Measurements from ENCODE around the gene NRSN2. TPM values are rescaled to one million over a fixed set of nuclear protein-coding genes. Genes with fewer than 3 reads are reported as not detected.
A peak's percentile ranks its signal among the peaks of the same experiment; 100 is the strongest.
"Not testable (repeated sequence)": the region's sequence is repeated elsewhere in the genome, so short reads cannot be mapped to it uniquely, and the experiment has no call there.

NRSN2 gene
- total RNA-seq, 4 donors from 2014 or later = 3.7 to 13.8 (median 7.2) TPM

DNA sequence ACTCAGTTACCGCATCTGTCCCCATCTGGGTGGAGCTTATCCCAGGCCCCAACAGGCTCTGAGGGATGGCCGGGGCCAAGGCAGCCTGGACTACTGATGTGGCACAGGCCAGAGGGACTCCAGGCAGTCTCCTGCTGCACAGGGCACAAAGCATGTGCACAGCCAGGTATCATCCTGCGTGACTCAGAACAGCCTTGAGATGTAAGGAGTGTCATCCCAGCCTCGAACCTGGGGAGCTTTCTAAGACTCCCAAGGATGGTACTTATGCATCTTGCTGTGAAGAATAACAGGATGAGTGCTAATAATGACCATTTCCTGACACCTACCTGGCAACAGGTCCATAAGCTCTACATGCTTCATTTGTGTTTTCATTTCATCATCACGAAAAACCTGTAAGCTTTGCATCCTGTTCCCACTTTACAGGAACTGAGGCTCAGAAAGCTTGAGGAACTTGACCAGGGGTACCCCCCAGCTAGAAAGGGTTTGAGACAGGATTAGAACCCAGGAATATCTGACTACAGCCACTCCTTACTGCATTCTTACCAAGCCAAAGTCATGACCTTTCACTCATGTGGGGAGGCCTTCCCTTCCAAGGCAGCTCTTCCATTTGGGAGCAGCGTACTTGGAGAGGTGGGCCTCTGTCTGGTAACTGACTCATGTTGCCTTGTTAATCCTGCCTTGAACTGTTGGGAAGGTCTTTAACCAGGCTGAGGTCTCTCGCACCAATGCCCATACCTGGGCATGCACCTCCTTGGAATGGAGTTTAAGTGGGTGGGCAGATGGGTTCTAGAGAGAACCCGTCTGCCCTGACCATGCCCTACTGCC lies 35.6 kb downstream of the NRSN2 start:
- DNase-seq = no peak
- Histone ChIP-seq H3K27ac (peak overlapping the region; percentile 78 to 85 (median 81)), H3K27me3 (no peaks in the 10 kb centered on the region), H3K4me3 (peak overlapping the region in 3 of 4 donors; percentile 68 to 80 (median 72)), H3K36me3 (peaks cover 0 to 4% (median 0%) of the 10 kb centered on the region in 3 donors), H3K4me1 (peaks cover 0 to 55% (median 12%) of the 10 kb centered on the region in 3 donors), H3K9me3 (no peaks in the 10 kb centered on the region)
- WGBS, 2 donors = 51 to 56% methylated on average over 3 to 7 of the region's 8 CpGs
- TF ChIP-seq, protein P1, sequence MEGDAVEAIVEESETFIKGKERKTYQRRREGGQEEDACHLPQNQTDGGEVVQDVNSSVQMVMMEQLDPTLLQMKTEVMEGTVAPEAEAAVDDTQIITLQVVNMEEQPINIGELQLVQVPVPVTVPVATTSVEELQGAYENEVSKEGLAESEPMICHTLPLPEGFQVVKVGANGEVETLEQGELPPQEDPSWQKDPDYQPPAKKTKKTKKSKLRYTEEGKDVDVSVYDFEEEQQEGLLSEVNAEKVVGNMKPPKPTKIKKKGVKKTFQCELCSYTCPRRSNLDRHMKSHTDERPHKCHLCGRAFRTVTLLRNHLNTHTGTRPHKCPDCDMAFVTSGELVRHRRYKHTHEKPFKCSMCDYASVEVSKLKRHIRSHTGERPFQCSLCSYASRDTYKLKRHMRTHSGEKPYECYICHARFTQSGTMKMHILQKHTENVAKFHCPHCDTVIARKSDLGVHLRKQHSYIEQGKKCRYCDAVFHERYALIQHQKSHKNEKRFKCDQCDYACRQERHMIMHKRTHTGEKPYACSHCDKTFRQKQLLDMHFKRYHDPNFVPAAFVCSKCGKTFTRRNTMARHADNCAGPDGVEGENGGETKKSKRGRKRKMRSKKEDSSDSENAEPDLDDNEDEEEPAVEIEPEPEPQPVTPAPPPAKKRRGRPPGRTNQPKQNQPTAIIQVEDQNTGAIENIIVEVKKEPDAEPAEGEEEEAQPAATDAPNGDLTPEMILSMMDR (IDR thresholded peaks at IDR 0.05) = no peak
- no peak for TF ChIP-seq POLR2A (IDR thresholded peaks at IDR 0.05)
- intact Hi-C loops (cut with DNase I) = no loop called here

- TF ChIP-seq, protein P1 (IDR thresholded peaks at IDR 0.05) = no peak
- TF ChIP-seq POLR2A (IDR thresholded peaks at IDR 0.05) = no peak
- H3K27me3 ChIP-seq = no peaks in the 10 kb centered on the region
- no peak overlapping the region for H3K4me3 ChIP-seq
- no peaks in the 10 kb centered on the region for H3K9me3 ChIP-seq
- 60 to 72% methylated on average over 5 of the region's 5 CpGs for WGBS, 2 donors
- intact Hi-C loops (cut with DNase I) = no loop called here
- peaks cover 0 to 50% (median 12%) of the 10 kb centered on the region in 3 donors for H3K4me1 ChIP-seq
- H3K36me3 ChIP-seq = peaks cover 3 to 18% (median 4%) of the 10 kb centered on the region in 3 donors
- H3K27ac ChIP-seq = peak overlapping the region in 2 of 4 donors; percentile 39 to 82
- DNase-seq = no peak
Measured at GRCh38 chr20:383889-384288, 37.0 kb downstream of the NRSN2 start.

DNA sequence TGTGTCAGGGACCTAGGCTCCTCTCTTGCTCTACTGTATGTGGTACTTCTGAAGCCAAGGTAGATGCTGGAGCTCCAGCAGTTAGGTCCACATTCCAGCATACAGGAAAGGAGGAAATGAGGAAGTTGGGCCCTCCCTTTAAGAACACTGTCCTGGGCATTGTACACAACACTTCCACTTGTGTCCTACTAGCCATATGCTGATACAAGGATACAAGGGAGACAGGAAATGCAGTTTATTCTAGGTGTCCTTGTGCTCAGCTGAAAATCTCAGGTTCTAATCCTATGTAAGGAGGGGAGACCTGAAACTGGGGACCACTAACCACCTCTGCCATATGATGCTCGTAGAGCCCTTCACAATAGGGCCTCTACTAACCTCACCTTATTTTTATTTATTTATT lies 37.8 kb downstream of the NRSN2 start:
- peaks cover 7 to 27% (median 8%) of the 10 kb centered on the region in 3 donors for H3K36me3 ChIP-seq
- no peaks in the 10 kb centered on the region for H3K9me3 ChIP-seq
- TF ChIP-seq, protein P1 (IDR thresholded peaks at IDR 0.05) = no peak
- TF ChIP-seq POLR2A (IDR thresholded peaks at IDR 0.05) = no peak
- WGBS, 2 donors = 94 to 100% methylated on average over 1 of the region's 1 CpG
- H3K27me3 ChIP-seq = no peaks in the 10 kb centered on the region
- H3K4me1 ChIP-seq = peaks cover 0 to 49% (median 12%) of the 10 kb centered on the region in 3 donors
- H3K4me3 ChIP-seq = no peak overlapping the region
- peak overlapping the region in 2 of 4 donors; percentile 39 to 82 for H3K27ac ChIP-seq
- DNase-seq = no peak
- intact Hi-C loops (cut with DNase I) = no loop called here

DNA sequence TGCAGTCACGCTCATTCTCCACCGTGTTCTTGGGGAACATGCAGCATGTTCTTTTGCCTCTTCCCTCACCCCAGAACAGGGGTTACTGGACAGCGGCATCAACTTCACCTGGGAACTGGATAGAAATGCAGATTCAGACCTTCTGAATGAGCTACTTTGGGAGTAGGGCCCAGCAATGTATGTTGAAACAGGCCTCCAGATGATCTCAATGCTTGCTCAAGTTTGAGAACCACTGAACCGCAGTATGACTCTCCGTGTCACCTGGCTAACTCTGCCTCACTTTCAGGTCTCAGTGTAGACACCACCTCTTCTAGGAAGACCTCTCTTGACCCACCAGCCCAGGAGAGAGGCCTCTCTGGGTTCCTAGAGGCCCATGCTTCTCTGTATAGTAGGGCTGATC lies 38.5 kb downstream of the NRSN2 start:
- intact Hi-C loops (cut with DNase I) = no loop called here
- no peak for TF ChIP-seq POLR2A (IDR thresholded peaks at IDR 0.05)
- TF ChIP-seq, protein P1 (IDR thresholded peaks at IDR 0.05) = no peak
- WGBS, 2 donors = 76 to 100% methylated on average over 2 to 3 of the region's 5 CpGs

DNA sequence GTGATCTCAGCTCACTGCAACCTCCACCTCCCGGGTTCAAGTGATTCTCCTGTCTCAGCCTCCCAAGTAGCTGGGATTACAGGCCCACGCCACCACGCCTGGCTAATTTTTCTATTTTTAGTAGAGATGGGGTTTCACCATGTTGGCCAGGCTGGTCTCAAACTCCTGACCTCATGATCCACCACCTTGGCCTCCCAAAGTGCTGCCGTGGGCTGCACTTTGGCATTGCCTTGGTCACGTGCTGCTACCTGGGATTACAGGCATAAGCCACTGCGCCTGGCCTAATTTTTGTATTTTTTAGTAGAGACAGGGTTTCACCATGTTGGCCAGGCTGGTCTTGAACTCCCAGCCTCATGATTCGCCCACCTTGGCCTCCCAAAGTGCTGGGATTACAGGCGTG lies 39.7 kb downstream of the NRSN2 start:
- H3K27me3 ChIP-seq; H3K27ac ChIP-seq; H3K4me3 ChIP-seq; DNase-seq; H3K9me3 ChIP-seq; intact Hi-C loops (cut with DNase I): not testable (repeated sequence)
- WGBS, 2 donors = 91 to 94% methylated on average over 6 to 8 of the region's 8 CpGs
- Histone ChIP-seq H3K4me1 (peaks cover 0 to 38% (median 6%) of the 10 kb centered on the region in 3 donors), H3K36me3 (peaks cover 7 to 46% (median 8%) of the 10 kb centered on the region in 3 donors)

More for the DNA sequence above, 38.5 kb downstream of the NRSN2 start:
- H3K9me3 ChIP-seq = no peaks in the 10 kb centered on the region
- H3K36me3 ChIP-seq = peaks cover 7 to 34% (median 8%) of the 10 kb centered on the region in 3 donors
- H3K27me3 ChIP-seq = no peaks in the 10 kb centered on the region
- H3K4me1 ChIP-seq = peaks cover 0 to 49% (median 12%) of the 10 kb centered on the region in 3 donors
- no peak overlapping the region for H3K4me3 ChIP-seq
- H3K27ac ChIP-seq = peak overlapping the region in 1 of 4 donors; percentile 82
- DNase-seq = no peak
